GM21390 (cell line): ENCODE measurements around the gene GNAS.
A peak's percentile ranks its signal among the peaks of the same experiment; 100 is the strongest.

ENCODE experiments used
- ATAC-seq: cut with Tn5 transposase; IDR thresholded peaks from one replicate; pipeline ENCODE4 v1.9.1; 2021; ENCODE audit not compliant: unreplicated experiment

Gene GNAS

GRCh38 chr20:58895448-58896180, 43.1 kb downstream of the GNAS start:
- ATAC-seq = no peak

DNA sequence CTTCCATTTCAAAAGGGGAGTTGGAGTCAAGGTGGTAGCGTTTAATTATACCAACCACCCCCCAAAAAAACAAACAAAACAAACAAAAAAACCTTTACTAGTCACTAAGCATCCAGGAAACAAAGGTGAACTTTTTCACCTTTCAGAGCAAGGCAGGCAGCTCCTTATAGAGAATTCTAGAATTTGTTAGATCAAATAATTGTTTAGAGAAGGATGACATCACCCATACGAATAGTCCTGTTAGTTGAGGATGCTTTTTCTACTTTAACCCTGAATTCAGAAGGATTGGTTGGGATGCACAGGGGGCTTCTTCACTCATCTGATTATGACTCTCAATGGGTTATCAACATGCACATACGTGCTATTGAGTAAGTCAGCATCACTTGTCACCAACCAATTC, 44.3 kb downstream of the GNAS start:
- no peak for ATAC-seq

DNA sequence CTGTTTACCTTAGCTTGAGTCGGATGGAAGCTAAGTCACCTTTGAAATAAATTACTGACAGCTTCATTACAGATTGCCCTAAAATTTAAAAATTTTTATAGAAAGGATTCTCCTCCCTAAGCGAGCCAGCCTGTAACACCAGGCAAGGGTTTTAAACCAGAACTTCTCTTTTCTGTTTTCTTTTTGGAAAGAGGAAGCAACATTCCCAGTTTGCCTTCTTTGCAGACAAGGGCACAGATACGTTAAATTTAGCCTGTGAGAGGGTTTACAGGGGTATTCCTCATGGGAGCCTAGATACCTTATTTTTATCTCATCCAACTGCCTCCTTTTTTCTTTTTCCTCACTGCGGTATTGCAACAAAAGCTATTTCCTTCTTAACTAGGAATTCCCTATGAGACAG, 45.0 kb downstream of the GNAS start:
- no peak for ATAC-seq

- ATAC-seq = no peak
Measured at GRCh38 chr20:58898629-58899408, 46.3 kb downstream of the GNAS start.

DNA sequence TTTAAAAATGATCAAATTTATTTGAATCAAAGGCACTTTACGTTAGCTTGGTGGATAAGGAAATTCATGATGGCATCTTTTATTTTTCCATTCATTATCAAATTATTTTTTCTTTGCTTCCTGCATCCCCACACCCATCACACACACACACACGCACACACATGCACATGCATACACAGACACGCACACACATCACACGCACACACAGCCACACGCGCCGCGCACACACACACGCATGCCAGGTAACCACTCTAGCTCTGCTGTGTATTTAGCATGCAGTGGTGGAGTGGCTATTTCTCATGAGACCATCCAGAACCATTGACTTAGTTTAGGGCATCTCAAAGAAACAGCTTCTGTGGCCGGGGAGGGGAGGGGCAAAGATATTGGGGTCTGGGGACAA, 47.0 kb downstream of the GNAS start:
- ATAC-seq = no peak

DNA sequence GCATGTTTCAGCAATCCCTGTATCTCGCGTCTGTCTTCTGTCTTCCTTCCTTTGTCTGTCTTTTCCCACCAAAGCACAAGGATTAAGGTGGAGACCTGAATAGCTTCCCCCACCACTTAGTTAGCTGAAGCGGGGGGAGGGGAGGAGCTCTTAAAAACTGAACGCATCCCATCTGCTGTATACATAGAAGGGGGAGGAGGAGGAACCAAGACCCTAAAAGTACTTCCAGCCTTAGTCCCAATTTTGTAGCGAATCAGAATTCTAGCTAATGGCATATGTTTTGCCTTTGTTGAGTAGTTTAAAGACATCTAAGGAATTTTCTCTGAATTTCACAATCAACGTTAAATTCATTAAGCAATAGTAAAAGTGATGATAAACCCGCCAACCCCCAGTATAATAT, 47.9 kb downstream of the GNAS start:
- no peak for ATAC-seq

- no peak for ATAC-seq
Measured at GRCh38 chr20:58901488-58902402, 49.2 kb downstream of the GNAS start.

DNA sequence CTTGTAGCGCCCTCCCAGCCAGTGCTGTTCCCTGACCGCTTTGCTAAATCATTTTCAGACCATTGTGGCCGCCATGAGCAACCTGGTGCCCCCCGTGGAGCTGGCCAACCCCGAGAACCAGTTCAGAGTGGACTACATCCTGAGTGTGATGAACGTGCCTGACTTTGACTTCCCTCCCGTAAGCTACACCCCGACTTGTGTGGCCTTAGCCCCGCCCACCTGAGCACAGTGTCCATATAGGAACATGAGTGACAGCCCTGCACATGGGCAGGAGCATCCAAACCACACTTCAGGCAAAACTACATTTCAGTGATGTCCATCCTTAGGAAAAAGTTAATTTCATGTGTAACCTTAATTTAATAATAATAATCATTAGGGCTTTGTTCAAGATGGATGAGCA, 51.1 kb downstream of the GNAS start:
- ATAC-seq = no peak

DNA sequence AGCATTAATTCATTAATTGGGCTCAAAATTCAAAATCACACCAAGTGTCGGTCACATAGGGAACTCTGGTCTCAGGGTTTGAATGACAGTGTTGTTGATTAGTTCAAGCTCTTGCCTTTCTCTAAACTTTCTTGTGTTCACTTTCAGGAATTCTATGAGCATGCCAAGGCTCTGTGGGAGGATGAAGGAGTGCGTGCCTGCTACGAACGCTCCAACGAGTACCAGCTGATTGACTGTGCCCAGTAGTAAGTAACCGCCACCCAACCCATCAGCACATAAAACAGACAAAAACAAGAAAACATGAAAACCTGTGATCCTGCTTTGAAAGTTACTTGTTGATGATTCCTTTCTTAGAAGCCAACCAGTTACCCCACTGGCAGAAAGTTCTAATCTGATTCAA, 52.7 kb downstream of the GNAS start:
- ATAC-seq = no peak

- no peak for ATAC-seq
Measured at GRCh38 chr20:58906111-58906510, 53.6 kb downstream of the GNAS start.

- no peak for ATAC-seq
Measured at GRCh38 chr20:58906894-58907293, 54.4 kb downstream of the GNAS start.

GRCh38 chr20:58907320-58908137, 55.0 kb downstream of the GNAS start:
- peak; percentile 86 for ATAC-seq

- ATAC-seq = peak; percentile 22
Measured at GRCh38 chr20:58908221-58908620, 55.7 kb downstream of the GNAS start.

GRCh38 chr20:58908941-58909340, 56.4 kb downstream of the GNAS start:
- ATAC-seq = no peak

GRCh38 chr20:58909585-58909984, 57.1 kb downstream of the GNAS start:
- no peak for ATAC-seq

DNA sequence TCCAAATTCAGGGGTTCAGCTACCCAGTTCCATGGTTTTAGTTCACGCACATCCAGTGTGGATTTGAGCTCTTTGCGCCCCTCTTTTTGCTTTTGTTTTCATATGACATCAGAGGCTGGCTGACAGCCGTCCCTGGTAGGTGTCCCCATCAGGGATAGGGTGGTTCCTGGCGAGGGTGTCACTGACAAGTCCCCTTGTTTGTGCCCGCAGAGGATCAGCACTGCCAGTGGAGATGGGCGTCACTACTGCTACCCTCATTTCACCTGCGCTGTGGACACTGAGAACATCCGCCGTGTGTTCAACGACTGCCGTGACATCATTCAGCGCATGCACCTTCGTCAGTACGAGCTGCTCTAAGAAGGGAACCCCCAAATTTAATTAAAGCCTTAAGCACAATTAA, 58.0 kb downstream of the GNAS start:
- no peak for ATAC-seq

DNA sequence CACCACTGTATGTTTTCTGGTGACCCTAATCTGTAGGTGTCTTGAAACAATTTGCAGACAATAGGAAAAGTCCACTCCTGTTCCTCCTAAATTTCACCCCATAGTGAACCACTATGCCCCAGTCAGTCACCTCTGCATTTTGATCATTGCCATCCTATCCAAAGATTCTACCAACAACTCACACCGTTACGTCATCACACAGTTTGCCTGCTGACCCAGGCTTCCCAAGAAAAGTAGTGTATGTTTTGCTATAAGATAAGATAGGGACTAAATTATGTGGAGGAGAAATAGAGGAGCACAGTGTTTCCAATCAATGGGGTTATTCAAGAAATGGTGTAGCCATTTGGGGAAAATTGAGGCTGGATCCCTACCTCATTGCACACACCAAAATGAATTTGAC, 58.8 kb downstream of the GNAS start:
- no peak for ATAC-seq

GRCh38 chr20:58911970-58912369, 59.5 kb downstream of the GNAS start:
- ATAC-seq = no peak

- ATAC-seq = no peak
Measured at GRCh38 chr20:58913079-58913478, 60.6 kb downstream of the GNAS start.

- no peak for ATAC-seq
Measured at GRCh38 chr20:58918621-58919020, 66.1 kb downstream of the GNAS start.

DNA sequence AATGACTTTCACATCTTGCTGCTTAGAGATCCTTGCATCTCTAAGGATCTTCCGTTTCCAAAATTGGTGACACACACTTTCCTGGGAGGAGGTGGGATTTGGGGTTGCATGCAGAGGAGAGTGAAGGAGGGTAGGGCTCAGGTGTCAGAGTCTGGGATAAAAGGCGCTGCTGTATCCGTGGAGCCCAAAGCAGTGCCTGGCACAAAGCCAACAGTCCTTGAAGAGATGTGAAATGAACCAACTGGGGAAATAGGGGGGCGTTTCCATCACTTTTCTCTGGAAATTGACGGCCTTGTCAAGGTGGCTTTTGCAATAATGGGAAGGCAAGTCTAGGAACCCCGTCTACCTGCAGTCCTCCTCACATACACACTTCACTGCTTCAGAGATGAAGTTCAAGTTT, 69.0 kb downstream of the GNAS start:
- ATAC-seq = no peak
